T-cell (primary cell): ENCODE results near the gene SLC8A1. TPM values are rescaled to one million over a fixed set of nuclear protein-coding genes. Genes with fewer than 3 reads are reported as not detected.

ENCODE experiments used
- ATAC-seq, 4 experiments: fragments of 200-7000 bp in 3 of 4; fragments of 150-1000 bp in 1 of 4; cut with Tn5 transposase; replicated peaks in 1 of 4; 1 replicate in 3 of 4; 2 replicates in 1 of 4; pipeline ENCODE4 v1.10.0; 2021; ENCODE audit warnings: moderate library complexity in 3 of 4, mild to moderate bottlenecking in 2 of 4, moderate number of reproducible peaks in 1 of 4
- CTCF ChIA-PET, 2 donors: fragments of 300-600 bp; sonication (Branson Sonifier 250); formaldehyde crosslinking; loops; one replicate each; lab custom pipeline; 2022; ENCODE audit warnings: antibody characterized with exemption in 2 of 2; lab: Charles Lee
- POLR2A ChIA-PET, 2 donors: fragments of 300-600 bp; sonication (Branson Sonifier 250); formaldehyde crosslinking; loops; one replicate each; lab custom pipeline; 2022; ENCODE audit warnings: antibody characterized with exemption in 2 of 2; lab: Charles Lee
- DNase-seq, 35 experiments: peaks; one replicate each; pipeline versions ENCODE4 v3.0.0 to v3.0.0-alpha.2; 2013 to 2023
- H3K27ac ChIP-seq: one replicate; pipeline ENCODE4 v1.5.1; 2013; ENCODE audit warnings: low read length
- H3K27me3 ChIP-seq, 2 experiments: replicated peaks in 1 of 2; 1 replicate in 1 of 2; 2 replicates in 1 of 2; pipeline versions ENCODE4 v1.6.1 to v1.7.0; 2013; ENCODE audit warnings: low read length in 1 of 2, mixed read lengths in 1 of 2; ENCODE audit not compliant: control insufficient read depth in 2 of 2, insufficient read depth in 2 of 2; ENCODE audit errors: extremely low read depth in 1 of 2
- H3K36me3 ChIP-seq, 2 donors: 1 replicate in 1 of 2; 2 replicates in 1 of 2; pipeline versions ENCODE4 v1.6.1 to v1.7.0; 2013; ENCODE audit warnings: low read length in 1 of 2; ENCODE audit not compliant: control insufficient read depth in 2 of 2, insufficient read depth in 1 of 2; ENCODE audit errors: extremely low read depth in 1 of 2
- H3K4me1 ChIP-seq, 2 experiments: 1 replicate in 1 of 2; 2 replicates in 1 of 2; pipeline versions ENCODE4 v1.6.1 to v1.7.0; 2013; ENCODE audit warnings: low read length in 2 of 2, mixed read lengths in 1 of 2; ENCODE audit not compliant: insufficient read depth in 2 of 2, control insufficient read depth in 1 of 2; ENCODE audit errors: extremely low read depth in 1 of 2
- H3K4me3 ChIP-seq, 2 donors: 1 replicate in 1 of 2; 2 replicates in 1 of 2; pipeline versions ENCODE4 v1.5.1 to v1.7.0; 2013; ENCODE audit warnings: mild to moderate bottlenecking in 2 of 2, low read length in 1 of 2, moderate library complexity in 1 of 2; ENCODE audit not compliant: control insufficient read depth in 1 of 2; ENCODE audit errors: extremely low read depth in 1 of 2
- H3K9me3 ChIP-seq: 2 replicates; pipeline ENCODE4 v1.7.0; 2013
- H3K27ac Mint-ChIP-seq, 2 donors: one replicate each; pipeline ENCODE4 v1.8.0; 2020 to 2021; ENCODE audit warnings: mild to moderate bottlenecking in 2 of 2, mixed read lengths in 2 of 2
- H3K27me3 Mint-ChIP-seq, 2 donors: one replicate each; pipeline ENCODE4 v1.8.0; 2021 to 2022; ENCODE audit warnings: mixed read lengths in 2 of 2
- H3K36me3 Mint-ChIP-seq: one replicate; pipeline ENCODE4 v1.8.0; 2021; ENCODE audit warnings: mixed read lengths
- H3K4me1 Mint-ChIP-seq, 3 donors: one replicate each; pipeline ENCODE4 v1.8.0; 2020 to 2022; ENCODE audit warnings: mixed read lengths in 3 of 3, mild to moderate bottlenecking in 1 of 3
- H3K4me3 Mint-ChIP-seq, 3 donors: one replicate each; pipeline ENCODE4 v1.8.0; 2020 to 2022; ENCODE audit warnings: mild to moderate bottlenecking in 3 of 3, mixed read lengths in 3 of 3, moderate library complexity in 3 of 3
- H3K9me3 Mint-ChIP-seq, 3 donors: one replicate each; pipeline ENCODE4 v1.8.0; 2020 to 2022; ENCODE audit warnings: mixed read lengths in 3 of 3
- WGBS: methylation state at CpG from one replicate; pipeline ENCODE4 v1.1.5; 2013; ENCODE audit warnings: missing lambda C conversion rate; ENCODE audit not compliant: insufficient coverage; 5-methylcytosine and 5-hydroxymethylcytosine counted together
- total RNA-seq, 35 experiments: library from RNA in 6 of 35; stranded (reverse) in 6 of 35; fragments of 120-200 nt in 1 of 35; gene quantifications; one replicate each; pipeline versions ENCODE4 v1.2.1 to v1.2.4 and lab custom pipeline; 2013 to 2026

SLC8A1 gene
- total RNA-seq, 5 donors from 2014 or later (not counting 1 experiment from before 2014, with no cell fraction given) = 0.09 to 0.35 (median 0.13) TPM

DNA sequence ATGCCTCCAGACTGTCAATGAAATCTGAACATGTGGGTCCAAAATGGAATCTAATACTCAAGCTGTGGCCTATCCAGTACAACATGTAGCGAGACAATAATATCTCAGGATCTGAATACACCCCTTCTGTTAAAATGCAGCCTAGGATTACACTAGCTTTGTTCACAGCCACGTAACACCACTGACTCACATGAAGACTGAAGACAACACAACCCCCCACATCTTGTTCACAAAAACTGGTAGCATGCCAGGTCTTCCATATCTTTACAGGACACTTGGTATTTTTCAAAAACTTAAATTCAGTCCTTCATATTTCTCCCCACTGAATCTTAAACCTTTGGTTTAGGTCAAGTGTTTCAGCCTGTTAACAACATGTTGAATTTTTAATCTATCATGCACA is 84.2 kb downstream of the SLC8A1 start:
- Mint-ChIP-seq H3K36me3 (no peaks in the 10 kb centered on the region), H3K4me3 (no peak overlapping the region), H3K27ac (no peak overlapping the region), H3K27me3 (no peaks in the 10 kb centered on the region), H3K4me1 (peaks cover 3 to 8% (median 6%) of the 10 kb centered on the region in 3 donors), H3K9me3 (no peaks in the 10 kb centered on the region)
- ATAC-seq (no peak), DNase-seq (no peak)
- ChIA-PET CTCF (no interaction called here), POLR2A (no interaction called here)
- H3K9me3 ChIP-seq = no peaks in the 10 kb centered on the region
- no peaks in the 10 kb centered on the region for H3K27me3 ChIP-seq
- H3K4me1 ChIP-seq = no peaks in the 10 kb centered on the region
- 55% methylated on average over 2 of the region's 2 CpGs for WGBS
- no peak overlapping the region for H3K27ac ChIP-seq
- H3K4me3 ChIP-seq = no peak overlapping the region
- H3K36me3 ChIP-seq = no peaks in the 10 kb centered on the region

DNA sequence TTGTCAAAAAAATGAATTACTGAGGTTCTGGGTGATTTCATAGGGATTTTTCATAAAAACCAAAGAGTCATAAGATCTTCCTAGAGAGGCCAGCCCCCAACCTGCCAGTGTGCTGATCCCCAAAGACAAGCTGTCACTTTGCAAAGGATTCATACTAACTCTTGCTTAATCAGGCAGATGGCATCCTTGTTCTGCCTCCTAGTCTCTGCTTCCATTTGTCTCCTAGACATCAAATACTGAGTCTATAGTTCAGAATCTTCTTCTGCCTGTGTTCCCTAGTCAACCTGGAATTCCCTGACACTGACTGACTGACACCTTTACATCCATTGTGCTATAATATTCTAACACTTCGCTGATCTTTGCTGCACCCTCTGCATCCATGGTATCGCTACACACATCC is 84.9 kb downstream of the SLC8A1 start:
- Histone ChIP-seq H3K27ac (no peak overlapping the region), H3K27me3 (no peaks in the 10 kb centered on the region), H3K4me3 (no peak overlapping the region), H3K36me3 (no peaks in the 10 kb centered on the region), H3K4me1 (no peaks in the 10 kb centered on the region), H3K9me3 (no peaks in the 10 kb centered on the region)
- POLR2A ChIA-PET = no interaction called here
- ATAC-seq (no peak), DNase-seq (no peak)
- Mint-ChIP-seq H3K36me3 (no peaks in the 10 kb centered on the region), H3K4me3 (no peak overlapping the region), H3K27me3 (no peaks in the 10 kb centered on the region), H3K4me1 (peaks cover 3 to 8% (median 6%) of the 10 kb centered on the region in 3 donors), H3K9me3 (no peaks in the 10 kb centered on the region), H3K27ac (no peak overlapping the region)
- no CpG with 5 or more reads among the region's 2 CpGs for WGBS
- CTCF ChIA-PET = no interaction called here

DNA sequence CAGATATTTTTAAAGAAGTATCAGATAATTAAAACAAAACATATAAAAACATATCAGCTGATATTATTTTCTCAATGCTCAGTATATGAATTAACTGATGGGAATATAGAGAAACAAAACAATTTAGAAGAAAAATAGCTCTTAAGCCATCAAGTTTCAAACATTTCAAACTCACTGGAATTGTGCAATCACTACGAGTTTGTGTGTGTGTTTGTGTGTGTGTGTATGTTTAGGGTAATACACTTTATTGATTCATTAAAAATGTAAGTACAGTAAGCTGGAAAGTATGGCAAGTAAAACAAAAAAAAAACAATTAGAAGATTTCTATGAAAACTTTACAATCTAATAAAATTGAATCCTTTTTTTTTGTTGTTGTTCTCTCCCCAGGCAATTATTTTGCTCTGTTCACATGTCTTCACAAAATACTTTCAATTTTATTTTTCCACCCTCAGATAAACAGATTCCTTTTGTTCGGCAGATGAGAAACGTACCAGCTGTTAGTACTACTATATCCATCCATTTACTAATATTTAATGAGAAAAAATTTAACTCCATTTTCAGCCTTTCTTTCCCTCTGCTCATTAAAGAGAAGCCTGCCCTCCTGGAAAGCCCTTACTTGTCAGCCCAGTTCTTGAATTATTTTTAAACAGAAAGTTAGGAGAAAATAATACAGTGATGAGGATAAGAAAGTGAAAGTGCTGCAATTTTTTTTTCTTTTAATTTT is 87.6 kb downstream of the SLC8A1 start:
- no CpG with 5 or more reads among the region's 3 CpGs for WGBS
- H3K36me3 Mint-ChIP-seq = no peaks in the 10 kb centered on the region
- Histone ChIP-seq H3K27ac (no peak overlapping the region), H3K4me1 (no peaks in the 10 kb centered on the region), H3K4me3 (no peak overlapping the region), H3K9me3 (no peaks in the 10 kb centered on the region), H3K36me3 (no peaks in the 10 kb centered on the region), H3K27me3 (no peaks in the 10 kb centered on the region)
- H3K4me1 Mint-ChIP-seq = peaks cover 3 to 8% (median 6%) of the 10 kb centered on the region in 3 donors
- ChIA-PET CTCF (no interaction called here), POLR2A (no interaction called here)
- H3K27me3 Mint-ChIP-seq = no peaks in the 10 kb centered on the region
- H3K9me3 Mint-ChIP-seq = no peaks in the 10 kb centered on the region
- ATAC-seq (no peak), DNase-seq (no peak)
- peak overlapping the region in 1 of 3 donors; percentile 22 for H3K4me3 Mint-ChIP-seq
- no peak overlapping the region for H3K27ac Mint-ChIP-seq

DNA sequence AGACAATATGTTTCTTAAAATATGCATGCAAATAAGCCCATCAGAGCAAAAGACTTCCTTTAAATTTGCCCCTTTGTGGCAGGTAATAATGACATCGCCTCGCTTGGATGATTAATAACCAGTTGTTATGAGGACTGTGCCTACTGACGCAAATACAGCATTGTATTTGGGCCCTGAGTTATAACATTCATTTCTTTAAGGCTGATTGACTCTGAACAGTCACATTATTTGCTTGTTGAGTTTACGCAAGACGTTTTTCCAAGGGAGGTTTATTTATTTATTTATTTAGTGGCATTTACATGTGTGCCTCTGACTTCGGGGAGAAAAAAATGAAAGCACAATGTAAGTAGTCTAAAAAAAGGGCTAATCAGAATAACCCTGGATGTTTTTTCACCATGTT is 88.3 kb downstream of the SLC8A1 start:
- ATAC-seq = no peak
- no peaks in the 10 kb centered on the region for H3K36me3 Mint-ChIP-seq
- WGBS = no CpG with 5 or more reads among the region's 6 CpGs
- Histone ChIP-seq H3K36me3 (no peaks in the 10 kb centered on the region), H3K9me3 (no peaks in the 10 kb centered on the region), H3K4me1 (no peaks in the 10 kb centered on the region), H3K27ac (no peak overlapping the region), H3K4me3 (no peak overlapping the region), H3K27me3 (no peaks in the 10 kb centered on the region)
- no peak for DNase-seq
- POLR2A ChIA-PET = no interaction called here
- CTCF ChIA-PET = no interaction called here
- H3K4me1 Mint-ChIP-seq = peaks cover 3 to 8% (median 6%) of the 10 kb centered on the region in 3 donors
- H3K27me3 Mint-ChIP-seq = no peaks in the 10 kb centered on the region
- no peak overlapping the region for H3K27ac Mint-ChIP-seq
- no peaks in the 10 kb centered on the region for H3K9me3 Mint-ChIP-seq
- H3K4me3 Mint-ChIP-seq = no peak overlapping the region

- no peaks in the 10 kb centered on the region for H3K36me3 Mint-ChIP-seq
- H3K4me3 Mint-ChIP-seq = no peak overlapping the region
- no peaks in the 10 kb centered on the region for H3K9me3 Mint-ChIP-seq
- H3K27ac ChIP-seq = no peak overlapping the region
- no peak overlapping the region for H3K27ac Mint-ChIP-seq
- WGBS = no CpG with 5 or more reads among the region's 1 CpG
- peaks cover 3 to 8% (median 6%) of the 10 kb centered on the region in 3 donors for H3K4me1 Mint-ChIP-seq
- ChIA-PET POLR2A (no interaction called here), CTCF (no interaction called here)
- H3K4me1 ChIP-seq = no peaks in the 10 kb centered on the region
- H3K36me3 ChIP-seq = no peaks in the 10 kb centered on the region
- no peak for ATAC-seq
- DNase-seq = no peak
- H3K27me3 ChIP-seq = no peaks in the 10 kb centered on the region
- H3K9me3 ChIP-seq = no peaks in the 10 kb centered on the region
- H3K27me3 Mint-ChIP-seq = no peaks in the 10 kb centered on the region
- no peak overlapping the region for H3K4me3 ChIP-seq
Measured at GRCh38 chr2:40363231-40363630, 88.7 kb downstream of the SLC8A1 start.

DNA sequence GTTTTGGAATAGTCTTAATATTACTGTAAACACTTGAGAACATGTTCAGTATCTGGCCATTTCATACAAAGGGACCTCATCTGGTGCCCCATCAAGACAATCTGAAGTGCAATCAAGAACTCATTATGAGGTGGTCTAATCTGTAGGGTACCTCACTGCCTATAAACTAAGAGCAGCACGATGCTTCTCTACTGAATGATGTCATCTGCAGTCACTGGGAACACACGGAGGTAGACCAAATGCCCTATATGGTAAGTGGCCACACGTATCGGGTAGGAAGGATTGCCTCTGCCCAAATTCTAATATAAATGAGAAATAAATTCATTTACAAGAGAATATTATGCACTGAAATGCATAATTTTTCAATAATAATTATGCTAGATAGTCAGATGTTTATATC is 90.4 kb downstream of the SLC8A1 start:
- ChIA-PET POLR2A (no interaction called here), CTCF (interaction anchor here in 1 of 2 donors (0.6 kb wide), 1 partner anchor 45 kb away, joined by 3 read pairs; no protein-coding TSS in a partner anchor)
- Mint-ChIP-seq H3K27me3 (no peaks in the 10 kb centered on the region), H3K9me3 (no peaks in the 10 kb centered on the region), H3K4me3 (no peak overlapping the region), H3K36me3 (no peaks in the 10 kb centered on the region), H3K27ac (no peak overlapping the region), H3K4me1 (peaks cover 3 to 8% (median 6%) of the 10 kb centered on the region in 3 donors)
- H3K27ac ChIP-seq = no peak overlapping the region
- H3K36me3 ChIP-seq = no peaks in the 10 kb centered on the region
- H3K9me3 ChIP-seq = no peaks in the 10 kb centered on the region
- ATAC-seq (no peak), DNase-seq (no peak)
- H3K4me3 ChIP-seq = no peak overlapping the region
- H3K27me3 ChIP-seq = no peaks in the 10 kb centered on the region
- no peaks in the 10 kb centered on the region for H3K4me1 ChIP-seq
- 80% methylated on average over 1 of the region's 4 CpGs for WGBS
